Nephron (organoid): ENCODE data around the gene ZNF280C.

Source experiments
- H3K27ac Mint-ChIP-seq, 3 experiments: 2 replicates each; pipeline ENCODE4 v1.8.0; 2020; ENCODE audit warnings: mixed read lengths in 3 of 3, mild to moderate bottlenecking in 2 of 3, moderate library complexity in 1 of 3
- H3K27me3 Mint-ChIP-seq: 2 replicates; pipeline ENCODE4 v1.8.0; 2021; ENCODE audit warnings: low read depth, mild to moderate bottlenecking, moderate library complexity, mixed read lengths
- H3K36me3 Mint-ChIP-seq: 2 replicates; pipeline ENCODE4 v1.8.0; 2020; ENCODE audit warnings: low read depth, mixed read lengths
- H3K4me1 Mint-ChIP-seq: 2 replicates; pipeline ENCODE4 v1.8.0; 2020; ENCODE audit warnings: mixed read lengths
- H3K4me3 Mint-ChIP-seq, 3 experiments: 2 replicates each; pipeline ENCODE4 v1.8.0; 2020; ENCODE audit warnings: mild to moderate bottlenecking in 3 of 3, mixed read lengths in 3 of 3, moderate library complexity in 2 of 3
- H3K9me3 Mint-ChIP-seq: 2 replicates; pipeline ENCODE4 v1.8.0; 2020; ENCODE audit warnings: mixed read lengths
- CTCF ChIP-seq, 3 experiments: fragments of 200-600 bp; sonication (generic); IDR thresholded peaks; one replicate each; pipeline ENCODE4 v1.5.0; 2021; ENCODE audit warnings: antibody characterized with exemption in 3 of 3; ENCODE audit not compliant: unreplicated experiment in 3 of 3

ZNF280C gene

GRCh38 chrX:130179579-130180215, 89.0 kb downstream of the ZNF280C start:
- Mint-ChIP-seq H3K4me3 (no peak overlapping the region), H3K27me3 (peaks cover 4% of the 10 kb centered on the region), H3K36me3 (no peaks in the 10 kb centered on the region), H3K4me1 (peaks cover 14% of the 10 kb centered on the region), H3K9me3 (peaks cover 7% of the 10 kb centered on the region), H3K27ac (peak overlapping the region in 2 of 3 experiments; percentile 23 to 29)
- TF ChIP-seq CTCF (IDR thresholded peaks at IDR 0.05; ENCODE audit: unreplicated experiment in 3 of 3), result no peak

- H3K9me3 Mint-ChIP-seq, result peaks cover 5% of the 10 kb centered on the region
- peaks cover 15% of the 10 kb centered on the region for H3K4me1 Mint-ChIP-seq
- no peak overlapping the region for H3K4me3 Mint-ChIP-seq
- peak overlapping the region in 2 of 3 experiments; percentile 23 to 29 for H3K27ac Mint-ChIP-seq
- H3K27me3 Mint-ChIP-seq, result peaks cover 2% of the 10 kb centered on the region
- H3K36me3 Mint-ChIP-seq, result no peaks in the 10 kb centered on the region
- TF ChIP-seq CTCF (IDR thresholded peaks at IDR 0.05; ENCODE audit: unreplicated experiment in 3 of 3), result no peak
Measured at GRCh38 chrX:130179170-130179569, 89.5 kb downstream of the ZNF280C start.

- peaks cover 3% of the 10 kb centered on the region for H3K9me3 Mint-ChIP-seq
- no peak overlapping the region for H3K4me3 Mint-ChIP-seq
- peak overlapping the region in 2 of 3 experiments; percentile 14 to 49 for H3K27ac Mint-ChIP-seq
- no peak for TF ChIP-seq CTCF (IDR thresholded peaks at IDR 0.05; ENCODE audit: unreplicated experiment in 3 of 3)
- H3K4me1 Mint-ChIP-seq, result peaks cover 32% of the 10 kb centered on the region
- peaks cover 15% of the 10 kb centered on the region for H3K27me3 Mint-ChIP-seq
- no peaks in the 10 kb centered on the region for H3K36me3 Mint-ChIP-seq
Measured at GRCh38 chrX:130176942-130177341, 91.8 kb downstream of the ZNF280C start.

- H3K36me3 Mint-ChIP-seq, result no peaks in the 10 kb centered on the region
- peaks cover 3% of the 10 kb centered on the region for H3K9me3 Mint-ChIP-seq
Measured at GRCh38 chrX:130176354-130176776, 92.3 kb downstream of the ZNF280C start.

GRCh38 chrX:130174937-130175336, 93.8 kb downstream of the ZNF280C start:
- no peak for TF ChIP-seq CTCF (IDR thresholded peaks at IDR 0.05; ENCODE audit: unreplicated experiment in 3 of 3)
- Mint-ChIP-seq H3K27me3 (peaks cover 22% of the 10 kb centered on the region), H3K4me1 (peaks cover 30% of the 10 kb centered on the region), H3K4me3 (no peak overlapping the region), H3K36me3 (no peaks in the 10 kb centered on the region), H3K27ac (no peak overlapping the region), H3K9me3 (peaks cover 3% of the 10 kb centered on the region)

More at GRCh38 chrX:130176354-130176776, 92.3 kb downstream of the ZNF280C start:
- no peak for TF ChIP-seq CTCF (IDR thresholded peaks at IDR 0.05; ENCODE audit: unreplicated experiment in 3 of 3)
- peak overlapping the region in 2 of 3 experiments; percentile 14 to 49 for H3K27ac Mint-ChIP-seq
- peaks cover 19% of the 10 kb centered on the region for H3K27me3 Mint-ChIP-seq
- no peak overlapping the region for H3K4me3 Mint-ChIP-seq
- peaks cover 32% of the 10 kb centered on the region for H3K4me1 Mint-ChIP-seq
